Measurements from ENCODE around the gene UTP3. TPM values are rescaled to one million over a fixed set of nuclear protein-coding genes. Genes with fewer than 3 reads are reported as not detected.
"Not testable (repeated sequence)": the region's sequence is repeated elsewhere in the genome, so short reads cannot be mapped to it uniquely, and the experiment has no call there.

The UTP3 gene
- total RNA-seq, 1 experiment from 2014 or later = 33.7 TPM

DNA sequence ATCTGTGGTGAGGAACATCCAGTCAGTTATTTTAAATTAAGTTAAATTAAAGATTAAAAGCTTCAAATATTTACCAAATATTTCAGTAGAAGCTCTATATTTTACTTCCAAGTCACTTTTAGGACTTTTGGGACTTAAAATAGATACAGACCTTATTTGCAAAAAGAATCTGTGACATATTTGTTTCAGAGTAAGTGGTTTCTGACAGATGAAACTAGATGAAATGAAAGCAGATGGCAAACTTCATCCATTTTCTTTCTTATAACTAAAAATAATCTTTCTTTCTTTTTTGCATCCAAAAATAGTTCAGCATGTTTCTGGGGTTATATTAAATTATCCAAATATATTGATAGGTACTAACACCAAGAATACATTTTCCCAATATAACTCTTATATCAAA is 6.6 kb upstream of the UTP3 start:
- H3K27ac ChIP-seq (ENCODE audit: low read depth, low read length) = no peak overlapping the region
- H3K9ac ChIP-seq (ENCODE audit: low read length) = no peak overlapping the region
- no peaks in the 10 kb centered on the region for H3K9me2 ChIP-seq (ENCODE audit: insufficient read depth)
- ChIA-PET POLR2A (no interaction called here), CTCF (no interaction called here), RAD21 (ENCODE audit: low non-redundant PET in 1 of 2, low total read pairs in 2 of 2, uncharacterized antibody in 2 of 2, unreplicated experiment in 2 of 2) (no interaction called here)
- H3K27me3 ChIP-seq (ENCODE audit: insufficient read depth, low read length) = no peaks in the 10 kb centered on the region
- no peak overlapping the region for H2AFZ ChIP-seq (ENCODE audit: low read depth, low read length, poor library complexity, severe bottlenecking)
- peaks cover 0 to 11% of the 10 kb centered on the region in 2 experiments; a peak in 2 of 4 replicates for H3K4me1 ChIP-seq (ENCODE audit: control insufficient read depth in 1 of 2, insufficient read depth in 2 of 2, low read length in 2 of 2)
- intact Hi-C loops (cut with micrococcal nuclease) = loop anchor here (10.0 kb wide), 1 partner anchor 313 kb away; the partner anchor contains the start of gene DCK
- H3K79me2 ChIP-seq (ENCODE audit: insufficient read depth, low read length) = no peaks in the 10 kb centered on the region
- no peaks in the 10 kb centered on the region for H3K36me3 ChIP-seq (ENCODE audit: control insufficient read depth in 1 of 2, insufficient read depth in 2 of 2, low read length in 2 of 2)
- no peaks in the 10 kb centered on the region for H3K9me3 ChIP-seq (ENCODE audit: control insufficient read depth in 1 of 2, insufficient read depth in 1 of 2, low read depth in 1 of 2, low read length in 2 of 2)
- no peak for ATAC-seq
- no peak for TF ChIP-seq ZNF274 (IDR thresholded peaks at IDR 0.05; ENCODE audit: low read depth, low read length)
- no TSS peak for BruUV-seq (replicated peaks)
- no peak overlapping the region for H3K4me2 ChIP-seq (ENCODE audit: low read length)
- H4K20me1 ChIP-seq (ENCODE audit: insufficient read depth) = no peaks in the 10 kb centered on the region
- no peak overlapping the region for H3K4me3 ChIP-seq (replicated peaks in 1 of 2; ENCODE audit: low read depth in 1 of 2, low read length in 2 of 2)
- no peak for DNase-seq (ENCODE audit: low read depth, low spot score)

- H3K4me2 ChIP-seq (ENCODE audit: low read length); H3K4me1 ChIP-seq (ENCODE audit: control insufficient read depth in 1 of 2, insufficient read depth in 2 of 2, low read length in 2 of 2); H3K36me3 ChIP-seq (ENCODE audit: control insufficient read depth in 1 of 2, insufficient read depth in 2 of 2, low read length in 2 of 2); DNase-seq (ENCODE audit: low read depth, low spot score); H2AFZ ChIP-seq (ENCODE audit: low read depth, low read length, poor library complexity, severe bottlenecking); H3K9ac ChIP-seq (ENCODE audit: low read length); H3K9me2 ChIP-seq (ENCODE audit: insufficient read depth); H3K9me3 ChIP-seq (ENCODE audit: control insufficient read depth in 1 of 2, insufficient read depth in 1 of 2, low read depth in 1 of 2, low read length in 2 of 2); ATAC-seq; RAD21 ChIA-PET (ENCODE audit: low non-redundant PET in 1 of 2, low total read pairs in 2 of 2, uncharacterized antibody in 2 of 2, unreplicated experiment in 2 of 2); BruUV-seq (replicated peaks); H3K27ac ChIP-seq (ENCODE audit: low read depth, low read length); CTCF ChIA-PET; H4K20me1 ChIP-seq (ENCODE audit: insufficient read depth); H3K4me3 ChIP-seq (replicated peaks in 1 of 2; ENCODE audit: low read depth in 1 of 2, low read length in 2 of 2); POLR2A ChIA-PET; H3K79me2 ChIP-seq (ENCODE audit: insufficient read depth, low read length); H3K27me3 ChIP-seq (ENCODE audit: insufficient read depth, low read length): not testable (repeated sequence)
- intact Hi-C loops (cut with micrococcal nuclease) = loop anchor here (10.0 kb wide), 1 partner anchor 313 kb away; the partner anchor contains the start of gene DCK
Observed at GRCh38 chr4:70682142-70682541, 6.2 kb upstream of the UTP3 start.

DNA sequence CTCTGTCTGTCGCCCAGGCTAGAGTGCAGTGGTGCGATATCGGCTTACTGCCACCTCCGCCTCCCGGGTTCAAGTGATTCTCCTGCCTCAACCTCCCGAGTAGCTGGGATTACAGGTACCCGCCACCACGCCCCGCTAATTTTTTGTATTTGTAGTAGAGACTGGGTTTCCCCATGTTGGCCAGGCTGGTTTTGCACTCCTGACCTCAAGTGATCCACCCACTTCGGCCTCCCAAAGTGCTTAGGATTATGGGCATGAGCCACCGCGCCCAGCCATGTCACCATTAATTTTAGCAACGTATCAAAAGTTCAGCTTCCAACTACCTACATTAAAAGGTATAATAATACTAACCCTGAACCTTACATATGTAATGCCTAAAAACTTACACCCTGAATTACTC is 940 bp upstream of the UTP3 start:
- no peak for ATAC-seq
- TF ChIP-seq CBX3 (IDR thresholded peaks at IDR 0.05; ENCODE audit: low read depth) = no peak
- intact Hi-C loops (cut with micrococcal nuclease) = loop anchor here (5.0 to 10.0 kb wide), 3 partner anchors 85 to 307 kb away; partner anchors contain the start of genes DCK and GRSF1
- Histone ChIP-seq H3K4me3 (replicated peaks in 1 of 2; ENCODE audit: low read depth in 1 of 2, low read length in 2 of 2) (peak overlapping the region; percentile 98 to 99), H3K27me3 (ENCODE audit: insufficient read depth, low read length) (no peaks in the 10 kb centered on the region), H4K20me1 (ENCODE audit: insufficient read depth) (peaks cover 4% of the 10 kb centered on the region; the same call in 1 of the 2 replicates), H3K36me3 (ENCODE audit: control insufficient read depth in 1 of 2, insufficient read depth in 2 of 2, low read length in 2 of 2) (peaks cover 8 to 16% of the 10 kb centered on the region in 2 experiments; a peak in 3 of 4 replicates), H3K79me2 (ENCODE audit: insufficient read depth, low read length) (peaks cover 38% of the 10 kb centered on the region), H3K27ac (ENCODE audit: low read depth, low read length) (peak overlapping the region; percentile 86), H2AFZ (ENCODE audit: low read depth, low read length, poor library complexity, severe bottlenecking) (peak overlapping the region; percentile 60), H3K4me2 (ENCODE audit: low read length) (peak overlapping the region; percentile 89), H3K4me1 (ENCODE audit: control insufficient read depth in 1 of 2, insufficient read depth in 2 of 2, low read length in 2 of 2) (peaks cover 11 to 16% of the 10 kb centered on the region in 2 experiments), H3K9ac (ENCODE audit: low read length) (peak overlapping the region; percentile 95), H3K9me3 (ENCODE audit: control insufficient read depth in 1 of 2, insufficient read depth in 1 of 2, low read depth in 1 of 2, low read length in 2 of 2) (no peaks in the 10 kb centered on the region), H3K9me2 (ENCODE audit: insufficient read depth) (no peaks in the 10 kb centered on the region)
- DNase-seq (ENCODE audit: low read depth, low spot score) = no peak
- CTCF ChIA-PET = interaction anchor here (1.2 kb wide), 1 partner anchor 36 kb away, joined by 4 read pairs; no protein-coding TSS in a partner anchor
- POLR2A ChIA-PET = no interaction called here
- BruUV-seq (replicated peaks) = no TSS peak
- RAD21 ChIA-PET (ENCODE audit: low non-redundant PET in 1 of 2, low total read pairs in 2 of 2, uncharacterized antibody in 2 of 2, unreplicated experiment in 2 of 2) = no interaction called here

All from HCT116 (cell line).